IgD-negative memory B cell (primary cell): ENCODE results near the gene STRBP. TPM values are rescaled to one million over a fixed set of nuclear protein-coding genes. Genes with fewer than 3 reads are reported as not detected.

Experiments
- H3K27ac Mint-ChIP-seq, 3 donors: one replicate each; pipeline ENCODE4 v1.8.0; 2020 to 2022; ENCODE audit warnings: mild to moderate bottlenecking in 3 of 3, mixed read lengths in 3 of 3, moderate library complexity in 1 of 3
- H3K27me3 Mint-ChIP-seq: one replicate; pipeline ENCODE4 v1.8.0; 2021; ENCODE audit warnings: mixed read lengths
- H3K36me3 Mint-ChIP-seq: one replicate; pipeline ENCODE4 v1.8.0; 2020; ENCODE audit warnings: mild to moderate bottlenecking, mixed read lengths
- H3K4me1 Mint-ChIP-seq, 3 donors: one replicate each; pipeline ENCODE4 v1.8.0; 2020 to 2022; ENCODE audit warnings: mixed read lengths in 3 of 3, mild to moderate bottlenecking in 1 of 3
- H3K4me3 Mint-ChIP-seq, 4 donors: one replicate each; pipeline ENCODE4 v1.8.0; 2020 to 2022; ENCODE audit warnings: mild to moderate bottlenecking in 4 of 4, mixed read lengths in 4 of 4, moderate library complexity in 3 of 4
- H3K9me3 Mint-ChIP-seq, 3 donors: one replicate each; pipeline ENCODE4 v1.8.0; 2020 to 2021; ENCODE audit warnings: mixed read lengths in 3 of 3, mild to moderate bottlenecking in 1 of 3
- polyA plus RNA-seq: library from polyadenylated mRNA; unstranded; fragments of 300-500 nt; fragmentation: Illumina TruSeq; gene quantifications from one replicate; pipeline ENCODE4 v1.2.3, GENCODE V29; 2021

STRBP gene
- polyA plus RNA-seq, 1 donor from 2014 or later, result 78.0 TPM

- H3K9me3 Mint-ChIP-seq, result no peaks in the 10 kb centered on the region
- H3K4me1 Mint-ChIP-seq, result peaks cover 29 to 36% (median 34%) of the 10 kb centered on the region in 3 donors
- H3K27me3 Mint-ChIP-seq, result no peaks in the 10 kb centered on the region
- peak overlapping the region in 2 of 3 donors; percentile 78 to 86 for H3K27ac Mint-ChIP-seq
- H3K36me3 Mint-ChIP-seq, result peaks cover 2% of the 10 kb centered on the region
- H3K4me3 Mint-ChIP-seq, result peak overlapping the region; percentile 75 to 89 (median 86)
Observed at GRCh38 chr9:123269281-123269680, 895 bp upstream of the STRBP start.

DNA sequence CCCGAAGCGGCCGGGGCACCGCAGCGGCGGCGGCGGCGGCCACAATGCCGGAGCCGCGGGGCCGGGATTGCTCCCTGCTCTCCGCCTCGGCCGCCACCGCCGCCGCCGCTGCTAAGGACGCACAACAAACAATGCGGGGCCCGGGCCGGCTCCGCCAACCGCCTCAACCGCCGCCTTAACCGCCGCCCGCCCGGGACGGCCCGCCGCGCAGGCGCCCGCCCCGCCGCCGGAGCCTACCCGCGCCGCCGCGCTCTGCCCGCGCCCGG is 254 bp downstream of the STRBP start:
- Mint-ChIP-seq H3K4me3 (peak overlapping the region in 2 of 4 donors; percentile 72 to 80), H3K9me3 (no peaks in the 10 kb centered on the region), H3K4me1 (peaks cover 36 to 41% (median 39%) of the 10 kb centered on the region in 3 donors), H3K27me3 (no peaks in the 10 kb centered on the region), H3K36me3 (peaks cover 2% of the 10 kb centered on the region), H3K27ac (no peak overlapping the region)

GRCh38 chr9:123267481-123268198 is 746 bp downstream of the STRBP start:
- Mint-ChIP-seq H3K4me1 (peaks cover 41 to 46% (median 43%) of the 10 kb centered on the region in 3 donors), H3K27ac (peak overlapping the region in 2 of 3 donors; percentile 16 to 25), H3K36me3 (peaks cover 2% of the 10 kb centered on the region), H3K9me3 (no peaks in the 10 kb centered on the region), H3K4me3 (peak overlapping the region; percentile 80 to 95 (median 87)), H3K27me3 (no peaks in the 10 kb centered on the region)

- H3K4me3 Mint-ChIP-seq, result peak overlapping the region; percentile 80 to 95 (median 87)
- H3K27ac Mint-ChIP-seq, result peak overlapping the region in 2 of 3 donors; percentile 16 to 25
- H3K9me3 Mint-ChIP-seq, result no peaks in the 10 kb centered on the region
- H3K36me3 Mint-ChIP-seq, result peaks cover 2% of the 10 kb centered on the region
- no peaks in the 10 kb centered on the region for H3K27me3 Mint-ChIP-seq
- peaks cover 47 to 52% (median 48%) of the 10 kb centered on the region in 3 donors for H3K4me1 Mint-ChIP-seq
Observed at GRCh38 chr9:123266655-123267399, 1.6 kb downstream of the STRBP start.

- Mint-ChIP-seq H3K4me3 (peak overlapping the region; percentile 3 to 80 (median 55)), H3K27ac (peak overlapping the region in 1 of 3 donors; percentile 63), H3K4me1 (peaks cover 51 to 62% (median 58%) of the 10 kb centered on the region in 3 donors)
Observed at GRCh38 chr9:123265833-123266232, 2.6 kb downstream of the STRBP start.

GRCh38 chr9:123263227-123263626 is 5.2 kb downstream of the STRBP start:
- H3K36me3 Mint-ChIP-seq, result peaks cover 9% of the 10 kb centered on the region
- H3K9me3 Mint-ChIP-seq, result no peaks in the 10 kb centered on the region
- peak overlapping the region in 1 of 3 donors; percentile 1 for H3K27ac Mint-ChIP-seq
- peak overlapping the region in 2 of 4 donors; percentile 11 to 38 for H3K4me3 Mint-ChIP-seq
- peaks cover 55 to 74% (median 67%) of the 10 kb centered on the region in 3 donors for H3K4me1 Mint-ChIP-seq
- H3K27me3 Mint-ChIP-seq, result no peaks in the 10 kb centered on the region

More at GRCh38 chr9:123265833-123266232, 2.6 kb downstream of the STRBP start:
- Mint-ChIP-seq H3K27me3 (no peaks in the 10 kb centered on the region), H3K36me3 (peaks cover 2% of the 10 kb centered on the region), H3K9me3 (no peaks in the 10 kb centered on the region)

GRCh38 chr9:123262338-123262737 is 6.0 kb downstream of the STRBP start:
- Mint-ChIP-seq H3K4me3 (peak overlapping the region in 2 of 4 donors; percentile 2 to 72), H3K9me3 (no peaks in the 10 kb centered on the region), H3K27me3 (no peaks in the 10 kb centered on the region), H3K27ac (peak overlapping the region in 1 of 3 donors; percentile 6), H3K36me3 (peaks cover 9% of the 10 kb centered on the region), H3K4me1 (peaks cover 60 to 77% (median 72%) of the 10 kb centered on the region in 3 donors)

DNA sequence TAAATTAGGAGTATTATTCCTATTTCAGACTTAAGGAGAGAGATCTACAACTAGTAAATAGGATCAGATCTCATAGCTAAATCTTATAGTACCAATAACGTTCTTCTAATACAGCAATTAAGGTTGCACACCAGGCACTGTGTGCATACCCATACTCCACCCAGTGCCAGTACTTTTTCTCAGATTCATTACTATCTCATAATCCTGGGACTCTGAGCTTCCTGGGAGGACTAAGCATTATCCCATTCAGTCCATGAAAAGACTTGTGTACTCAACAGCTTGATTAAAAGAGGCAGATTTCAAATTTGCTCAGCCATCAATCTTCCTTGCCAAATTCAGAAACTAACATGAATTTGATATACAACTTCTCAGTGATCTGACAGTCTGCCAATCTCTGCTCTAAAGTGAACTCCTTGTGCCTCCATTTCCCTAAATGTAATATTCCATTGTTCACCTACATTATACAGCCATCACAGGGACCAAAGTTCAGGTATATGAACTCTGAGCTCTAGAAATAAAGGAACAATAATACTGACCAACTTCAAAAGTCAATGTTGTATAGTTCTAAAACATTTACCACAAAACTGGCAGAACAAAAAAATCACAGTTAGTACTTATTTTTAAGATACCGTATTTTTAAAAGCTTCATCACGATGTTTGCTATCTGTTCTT is 7.2 kb downstream of the STRBP start:
- peak overlapping the region in 2 of 4 donors; percentile 39 to 65 for H3K4me3 Mint-ChIP-seq
- peaks cover 10% of the 10 kb centered on the region for H3K36me3 Mint-ChIP-seq
- no peaks in the 10 kb centered on the region for H3K9me3 Mint-ChIP-seq
- peaks cover 56 to 76% (median 68%) of the 10 kb centered on the region in 3 donors for H3K4me1 Mint-ChIP-seq
- H3K27me3 Mint-ChIP-seq, result no peaks in the 10 kb centered on the region
- H3K27ac Mint-ChIP-seq, result peak overlapping the region in 1 of 3 donors; percentile 59

- Mint-ChIP-seq H3K27ac (peak overlapping the region in 2 of 3 donors; percentile 42 to 91), H3K36me3 (peaks cover 10% of the 10 kb centered on the region), H3K27me3 (no peaks in the 10 kb centered on the region), H3K4me1 (peaks cover 54 to 73% (median 68%) of the 10 kb centered on the region in 3 donors), H3K4me3 (no peak overlapping the region), H3K9me3 (no peaks in the 10 kb centered on the region)
Observed at GRCh38 chr9:123260340-123260739, 8.0 kb downstream of the STRBP start.

DNA sequence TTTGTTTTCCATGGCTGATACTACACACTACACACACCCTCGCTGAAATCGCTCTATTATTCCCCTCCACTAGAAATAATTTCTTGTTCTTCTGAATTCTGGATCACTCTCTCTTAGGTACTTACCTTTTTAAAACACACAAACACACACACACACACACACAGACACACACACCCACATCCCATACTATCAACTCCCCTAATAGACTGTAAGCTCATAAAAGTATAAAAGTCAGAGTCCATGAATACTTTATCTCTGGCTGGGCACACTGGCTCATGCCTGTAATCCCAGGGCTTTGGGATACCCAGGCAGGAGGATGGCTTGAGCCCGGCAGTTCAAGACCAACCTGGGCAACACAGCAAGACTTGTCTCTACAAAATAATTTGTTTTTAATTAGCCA is 11.1 kb downstream of the STRBP start:
- no peaks in the 10 kb centered on the region for H3K27me3 Mint-ChIP-seq
- no peak overlapping the region for H3K27ac Mint-ChIP-seq
- H3K9me3 Mint-ChIP-seq, result no peaks in the 10 kb centered on the region
- peaks cover 8% of the 10 kb centered on the region for H3K36me3 Mint-ChIP-seq
- peak overlapping the region in 1 of 4 donors; percentile 40 for H3K4me3 Mint-ChIP-seq
- H3K4me1 Mint-ChIP-seq, result peaks cover 54 to 70% (median 64%) of the 10 kb centered on the region in 3 donors

DNA sequence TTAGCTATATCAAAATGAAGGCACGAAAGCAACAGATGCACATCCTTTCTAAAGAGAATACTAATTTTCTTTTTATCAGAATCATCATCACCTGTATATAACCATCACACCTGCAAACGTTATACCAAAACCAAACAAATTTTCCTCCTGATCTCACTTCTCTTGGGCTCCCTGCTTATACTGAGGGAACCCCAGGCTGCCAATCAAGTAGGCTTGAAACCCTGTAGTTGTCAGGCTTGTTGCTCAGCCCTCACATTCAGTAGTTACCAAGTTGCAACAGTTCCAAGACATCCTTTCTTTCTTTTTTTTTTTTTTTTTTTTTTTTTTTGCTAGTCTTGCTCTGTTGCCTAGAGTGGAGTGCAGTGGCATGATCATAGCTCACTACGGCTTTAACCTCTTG is 12.7 kb downstream of the STRBP start:
- peaks cover 10% of the 10 kb centered on the region for H3K36me3 Mint-ChIP-seq

GRCh38 chr9:123253204-123253603 is 15.2 kb downstream of the STRBP start:
- Mint-ChIP-seq H3K36me3 (peaks cover 3% of the 10 kb centered on the region), H3K27me3 (no peaks in the 10 kb centered on the region), H3K4me3 (peak overlapping the region in 2 of 4 donors; percentile 12 to 30), H3K27ac (no peak overlapping the region), H3K4me1 (peaks cover 47 to 52% (median 52%) of the 10 kb centered on the region in 3 donors), H3K9me3 (no peaks in the 10 kb centered on the region)

More for the DNA sequence above, 12.7 kb downstream of the STRBP start:
- H3K4me1 Mint-ChIP-seq, result peaks cover 58 to 67% (median 62%) of the 10 kb centered on the region in 3 donors
- no peaks in the 10 kb centered on the region for H3K9me3 Mint-ChIP-seq
- no peak overlapping the region for H3K27ac Mint-ChIP-seq
- peak overlapping the region in 2 of 4 donors; percentile 4 to 47 for H3K4me3 Mint-ChIP-seq
- no peaks in the 10 kb centered on the region for H3K27me3 Mint-ChIP-seq

DNA sequence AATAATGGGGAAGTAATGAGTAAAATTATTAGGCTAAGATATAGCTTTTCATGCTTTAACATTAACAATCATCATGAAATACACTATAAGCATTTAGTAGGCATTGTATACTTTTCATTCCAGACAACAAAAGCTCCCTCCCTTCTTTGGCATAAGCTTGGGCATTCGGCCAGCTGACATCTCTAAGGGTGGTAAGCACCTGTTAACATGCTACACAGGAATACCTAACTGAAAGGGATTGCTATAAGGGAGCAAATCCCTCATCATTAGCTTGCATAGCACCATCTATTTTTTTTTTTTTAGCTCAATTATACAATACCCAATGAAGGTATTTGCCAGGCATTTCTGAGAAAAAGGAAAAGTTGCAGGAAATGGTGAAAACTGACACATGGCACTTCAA is 16.6 kb downstream of the STRBP start:
- Mint-ChIP-seq H3K4me1 (peaks cover 50 to 54% (median 52%) of the 10 kb centered on the region in 3 donors), H3K27ac (peak overlapping the region in 1 of 3 donors; percentile 89), H3K36me3 (peaks cover 5% of the 10 kb centered on the region), H3K4me3 (peak overlapping the region in 1 of 4 donors; percentile 23), H3K9me3 (no peaks in the 10 kb centered on the region), H3K27me3 (no peaks in the 10 kb centered on the region)

DNA sequence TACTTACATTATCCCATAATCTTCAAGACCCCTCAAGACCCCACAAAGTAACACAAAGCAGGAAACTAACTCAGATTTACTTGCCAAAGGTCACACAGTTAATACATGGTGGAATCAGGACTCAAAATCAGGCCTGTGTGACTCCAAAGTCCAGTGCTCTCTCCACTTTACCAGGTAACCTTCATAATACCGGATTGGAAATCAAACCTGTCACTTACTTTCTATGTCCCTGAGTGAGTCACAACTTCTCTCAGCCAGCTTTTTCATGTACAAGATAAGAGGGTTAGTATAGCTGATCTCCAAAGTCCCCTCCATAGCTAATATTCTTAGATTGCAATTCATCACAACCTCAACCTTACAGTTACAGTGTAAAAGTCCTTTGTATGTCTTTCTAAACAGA is 17.1 kb downstream of the STRBP start:
- H3K27ac Mint-ChIP-seq, result peak overlapping the region in 1 of 3 donors; percentile 89

DNA sequence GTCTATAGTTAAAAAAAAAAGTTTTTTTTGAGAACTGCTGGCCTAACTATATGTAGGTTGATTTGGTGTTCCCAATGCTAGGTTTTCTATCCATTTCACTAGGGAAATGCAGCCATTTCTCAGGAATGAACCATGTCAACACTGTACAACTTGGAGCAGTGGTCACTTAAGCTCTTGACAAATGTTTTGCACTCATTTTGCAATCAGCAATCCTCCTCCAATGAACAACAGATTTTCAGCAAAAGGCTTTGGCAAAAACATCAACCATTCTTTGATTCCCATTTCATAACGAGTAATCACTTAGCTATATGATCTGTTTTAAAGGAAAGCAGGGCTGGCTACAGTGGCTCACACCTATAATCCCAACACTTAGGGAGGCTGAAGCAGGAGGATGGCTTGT is 17.9 kb downstream of the STRBP start:
- Mint-ChIP-seq H3K27me3 (no peaks in the 10 kb centered on the region), H3K9me3 (no peaks in the 10 kb centered on the region), H3K4me3 (no peak overlapping the region), H3K4me1 (peaks cover 47 to 53% (median 48%) of the 10 kb centered on the region in 3 donors), H3K36me3 (peaks cover 5% of the 10 kb centered on the region), H3K27ac (no peak overlapping the region)

More for the DNA sequence above, 17.1 kb downstream of the STRBP start:
- Mint-ChIP-seq H3K9me3 (no peaks in the 10 kb centered on the region), H3K4me1 (peaks cover 50 to 52% (median 51%) of the 10 kb centered on the region in 3 donors), H3K36me3 (peaks cover 4% of the 10 kb centered on the region), H3K4me3 (peak overlapping the region in 1 of 4 donors; percentile 23), H3K27me3 (no peaks in the 10 kb centered on the region)
